MM.1S (cell line): ENCODE data around the gene NINJ1.

Experiments used
- DNase-seq: peaks from one replicate; pipeline ENCODE4 v3.0.0-alpha.2; 2015
- H2AFZ ChIP-seq: fragments of 300-600 bp; sonication (generic); 2 replicates; pipeline ENCODE4 v1.6.0; 2016; ENCODE audit warnings: antibody characterized with exemption, low read length
- H3F3A ChIP-seq: fragments of 300-600 bp; sonication (generic); 2 replicates; pipeline ENCODE4 v1.6.1; 2016; ENCODE audit warnings: mild to moderate bottlenecking, antibody characterized with exemption, low read length, moderate library complexity, mixed read lengths; ENCODE audit not compliant: insufficient read depth
- H3K27ac ChIP-seq: fragments of 300-600 bp; sonication (generic); 2 replicates; pipeline ENCODE4 v1.5.1; 2016; ENCODE audit warnings: mild to moderate bottlenecking, low read length
- H3K27me3 ChIP-seq: fragments of 300-600 bp; sonication (generic); replicated peaks from 2 replicates; pipeline ENCODE4 v1.6.0; 2016; ENCODE audit warnings: low read length; ENCODE audit not compliant: insufficient read depth
- H3K36me3 ChIP-seq: fragments of 300-600 bp; sonication (generic); replicated peaks from 2 replicates; pipeline ENCODE4 v1.6.1; 2016; ENCODE audit warnings: mild to moderate bottlenecking, low read length, mixed read lengths; ENCODE audit not compliant: insufficient read depth
- H3K4me1 ChIP-seq: fragments of 300-600 bp; sonication (generic); 2 replicates; pipeline ENCODE4 v1.6.1; 2016; ENCODE audit warnings: low read length, mixed read lengths
- H3K4me2 ChIP-seq: fragments of 300-600 bp; sonication (generic); 2 replicates; pipeline ENCODE4 v1.6.0; 2016; ENCODE audit warnings: low read depth, low read length
- H3K4me3 ChIP-seq: fragments of 300-600 bp; sonication (generic); 2 replicates; pipeline ENCODE4 v1.5.1; 2016; ENCODE audit warnings: low read length, mixed read lengths
- H3K79me2 ChIP-seq: fragments of 300-600 bp; sonication (generic); 2 replicates; pipeline ENCODE4 v1.6.1; 2016; ENCODE audit warnings: mixed run types, low read length, mixed read lengths
- H3K9ac ChIP-seq: fragments of 300-600 bp; sonication (generic); 2 replicates; pipeline ENCODE4 v1.6.1; 2016; ENCODE audit warnings: low read length, mixed read lengths
- H3K9me2 ChIP-seq: fragments of 300-600 bp; sonication (generic); replicated peaks from 2 replicates; pipeline ENCODE4 v1.6.1; 2016; ENCODE audit warnings: mild to moderate bottlenecking, low read length, mixed read lengths; ENCODE audit not compliant: insufficient read depth
- H3K9me3 ChIP-seq: fragments of 300-600 bp; sonication (generic); replicated peaks from 2 replicates; pipeline ENCODE4 v1.6.1; 2016; ENCODE audit warnings: mild to moderate bottlenecking, low read length, mixed read lengths; ENCODE audit not compliant: insufficient read depth
- H4K20me1 ChIP-seq: fragments of 300-600 bp; sonication (generic); 2 replicates; pipeline ENCODE4 v1.6.1; 2016; ENCODE audit warnings: mild to moderate bottlenecking, low read length, moderate library complexity, mixed read lengths; ENCODE audit not compliant: insufficient read depth
- EZH2 ChIP-seq: fragments of 300-600 bp; sonication (generic); optimal IDR thresholded peaks from 2 replicates; pipeline ENCODE3; 2017; ENCODE audit warnings: low read depth, mild to moderate bottlenecking, antibody characterized with exemption, low read length, mixed read lengths
- EZH2phosphoT487 ChIP-seq: fragments of 300-600 bp; sonication (generic); IDR thresholded peaks from 2 replicates; pipeline ENCODE4 v1.6.1; 2018; ENCODE audit warnings: antibody characterized with exemption, low read length
- TF ChIP-seq, protein P1 (sequence below): fragments of 300-600 bp; sonication (generic); IDR thresholded peaks from 2 replicates; pipeline ENCODE4 v1.5.1; 2016; ENCODE audit warnings: antibody characterized with exemption, low read length, mixed read lengths

The NINJ1 gene

DNA sequence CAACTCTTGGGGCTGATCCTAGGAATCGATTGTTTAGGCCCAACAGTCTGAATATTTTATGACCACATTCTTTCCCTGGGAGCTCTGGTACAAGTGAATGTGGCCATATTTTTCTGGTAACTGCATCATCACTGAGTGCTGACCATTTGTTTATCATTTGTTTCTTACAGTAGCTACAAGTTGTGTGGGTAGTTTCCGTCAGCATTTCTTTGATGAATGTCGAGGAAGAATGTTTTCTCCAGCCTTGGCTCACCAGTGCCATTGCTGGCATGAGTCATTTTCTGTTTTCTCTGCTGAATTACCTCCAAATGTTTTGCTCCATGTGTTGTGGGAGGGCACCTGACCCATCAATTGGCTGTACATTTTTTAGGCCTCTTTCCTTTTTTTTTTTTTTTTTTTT is 52.1 kb downstream of the NINJ1 start:
- no peaks in the 10 kb centered on the region for H3F3A ChIP-seq
- no peaks in the 10 kb centered on the region for H3K4me1 ChIP-seq
- no peak overlapping the region for H3K4me3 ChIP-seq
- H2AFZ ChIP-seq: no peak overlapping the region
- no peaks in the 10 kb centered on the region for H3K9me3 ChIP-seq
- no peaks in the 10 kb centered on the region for H3K9me2 ChIP-seq
- no peaks in the 10 kb centered on the region for H3K27me3 ChIP-seq
- no peak overlapping the region for H3K4me2 ChIP-seq
- no peaks in the 10 kb centered on the region for H4K20me1 ChIP-seq
- H3K79me2 ChIP-seq: no peaks in the 10 kb centered on the region
- DNase-seq: no peak
- TF ChIP-seq EZH2: no peak
- TF ChIP-seq EZH2phosphoT487: no peak
- TF ChIP-seq, protein P1, sequence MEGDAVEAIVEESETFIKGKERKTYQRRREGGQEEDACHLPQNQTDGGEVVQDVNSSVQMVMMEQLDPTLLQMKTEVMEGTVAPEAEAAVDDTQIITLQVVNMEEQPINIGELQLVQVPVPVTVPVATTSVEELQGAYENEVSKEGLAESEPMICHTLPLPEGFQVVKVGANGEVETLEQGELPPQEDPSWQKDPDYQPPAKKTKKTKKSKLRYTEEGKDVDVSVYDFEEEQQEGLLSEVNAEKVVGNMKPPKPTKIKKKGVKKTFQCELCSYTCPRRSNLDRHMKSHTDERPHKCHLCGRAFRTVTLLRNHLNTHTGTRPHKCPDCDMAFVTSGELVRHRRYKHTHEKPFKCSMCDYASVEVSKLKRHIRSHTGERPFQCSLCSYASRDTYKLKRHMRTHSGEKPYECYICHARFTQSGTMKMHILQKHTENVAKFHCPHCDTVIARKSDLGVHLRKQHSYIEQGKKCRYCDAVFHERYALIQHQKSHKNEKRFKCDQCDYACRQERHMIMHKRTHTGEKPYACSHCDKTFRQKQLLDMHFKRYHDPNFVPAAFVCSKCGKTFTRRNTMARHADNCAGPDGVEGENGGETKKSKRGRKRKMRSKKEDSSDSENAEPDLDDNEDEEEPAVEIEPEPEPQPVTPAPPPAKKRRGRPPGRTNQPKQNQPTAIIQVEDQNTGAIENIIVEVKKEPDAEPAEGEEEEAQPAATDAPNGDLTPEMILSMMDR: no peak
- no peak overlapping the region for H3K9ac ChIP-seq
- no peaks in the 10 kb centered on the region for H3K36me3 ChIP-seq
- H3K27ac ChIP-seq: no peak overlapping the region

- Histone ChIP-seq H2AFZ (no peak overlapping the region), H3K9ac (no peak overlapping the region), H3K4me1 (no peaks in the 10 kb centered on the region), H3K4me2 (no peak overlapping the region), H4K20me1 (no peaks in the 10 kb centered on the region), H3K79me2 (no peaks in the 10 kb centered on the region), H3K36me3 (no peaks in the 10 kb centered on the region), H3K27ac (no peak overlapping the region), H3F3A (no peaks in the 10 kb centered on the region), H3K9me3 (no peaks in the 10 kb centered on the region), H3K9me2 (no peaks in the 10 kb centered on the region), H3K4me3 (no peak overlapping the region), H3K27me3 (no peaks in the 10 kb centered on the region)
- no peak for DNase-seq
- TF ChIP-seq, protein P1: no peak
- TF ChIP-seq EZH2phosphoT487 (no peak), EZH2 (no peak)
These were observed 52.9 kb downstream of the NINJ1 start for GRCh38 chr9:93081081-93081529.

GRCh38 chr9:93080406-93080805 is 53.6 kb downstream of the NINJ1 start:
- H3K9ac ChIP-seq: no peak overlapping the region
- H3K27me3 ChIP-seq: no peaks in the 10 kb centered on the region
- no peak overlapping the region for H3K4me2 ChIP-seq
- TF ChIP-seq, protein P1: no peak
- TF ChIP-seq EZH2 (no peak), EZH2phosphoT487 (no peak)
- no peak for DNase-seq
- no peak overlapping the region for H2AFZ ChIP-seq
- no peaks in the 10 kb centered on the region for H4K20me1 ChIP-seq
- H3K27ac ChIP-seq: no peak overlapping the region
- no peak overlapping the region for H3K4me3 ChIP-seq
- no peaks in the 10 kb centered on the region for H3K9me3 ChIP-seq
- H3K36me3 ChIP-seq: no peaks in the 10 kb centered on the region
- H3K4me1 ChIP-seq: no peaks in the 10 kb centered on the region
- no peaks in the 10 kb centered on the region for H3K79me2 ChIP-seq
- no peaks in the 10 kb centered on the region for H3F3A ChIP-seq
- H3K9me2 ChIP-seq: no peaks in the 10 kb centered on the region

GRCh38 chr9:93079371-93079770 is 54.7 kb downstream of the NINJ1 start:
- no peak overlapping the region for H2AFZ ChIP-seq
- H3K27me3 ChIP-seq: no peaks in the 10 kb centered on the region
- H3K9me2 ChIP-seq: no peaks in the 10 kb centered on the region
- no peak overlapping the region for H3K27ac ChIP-seq
- H3K79me2 ChIP-seq: no peaks in the 10 kb centered on the region
- no peaks in the 10 kb centered on the region for H3K9me3 ChIP-seq
- H3K36me3 ChIP-seq: no peaks in the 10 kb centered on the region
- H4K20me1 ChIP-seq: no peaks in the 10 kb centered on the region
- no peaks in the 10 kb centered on the region for H3K4me1 ChIP-seq
- H3K4me3 ChIP-seq: no peak overlapping the region
- DNase-seq: no peak
- H3F3A ChIP-seq: no peaks in the 10 kb centered on the region
- no peak overlapping the region for H3K4me2 ChIP-seq
- no peak for TF ChIP-seq EZH2phosphoT487
- no peak for TF ChIP-seq EZH2
- TF ChIP-seq, protein P1: no peak
- no peak overlapping the region for H3K9ac ChIP-seq
